ENCODE data around the gene SUSD1.

The SUSD1 gene

DNA sequence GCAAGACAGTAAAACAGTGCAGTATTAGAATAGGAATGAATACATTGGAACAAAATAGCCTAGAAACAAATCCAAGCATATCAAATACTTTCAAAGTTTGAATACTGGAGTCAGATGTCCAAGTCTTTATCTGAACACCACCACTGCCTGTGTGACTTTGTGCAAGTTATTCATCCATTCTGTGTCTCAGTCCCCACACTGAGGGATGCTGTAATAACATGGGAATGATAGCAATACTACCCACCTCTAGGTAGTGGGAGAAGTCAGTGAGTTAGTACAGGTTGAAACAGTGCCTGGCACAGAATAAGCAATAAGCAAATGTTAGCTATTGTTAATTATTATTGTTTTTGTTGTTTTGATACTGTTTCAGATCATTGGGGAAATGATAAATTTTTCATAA is 130.9 kb downstream of the SUSD1 start:
- no peak overlapping the region for H3K4me3 ChIP-seq
- no peaks in the 10 kb centered on the region for H3K36me3 ChIP-seq (ENCODE audit: insufficient read depth, low read length)
- no peak for TF ChIP-seq POLR2AphosphoS5 (IDR thresholded peaks at IDR 0.05; ENCODE audit: borderline replicate concordance, low read depth, low read length)
- TF ChIP-seq FOXP2 (optimal IDR thresholded peaks at IDR 0.05; ENCODE audit: control extremely low read depth, extremely low read length, insufficient read depth) = no peak
- no peak for TF ChIP-seq EZH2 (IDR thresholded peaks at IDR 0.05)
- no peak overlapping the region for H3K27ac ChIP-seq
- no peak for DNase-seq (ENCODE audit: low read depth, low spot score)
- no peaks in the 10 kb centered on the region for H3K9me3 ChIP-seq (ENCODE audit: low read depth, low read length)
- H3K9ac ChIP-seq (ENCODE audit: insufficient read length) = no peak overlapping the region

DNA sequence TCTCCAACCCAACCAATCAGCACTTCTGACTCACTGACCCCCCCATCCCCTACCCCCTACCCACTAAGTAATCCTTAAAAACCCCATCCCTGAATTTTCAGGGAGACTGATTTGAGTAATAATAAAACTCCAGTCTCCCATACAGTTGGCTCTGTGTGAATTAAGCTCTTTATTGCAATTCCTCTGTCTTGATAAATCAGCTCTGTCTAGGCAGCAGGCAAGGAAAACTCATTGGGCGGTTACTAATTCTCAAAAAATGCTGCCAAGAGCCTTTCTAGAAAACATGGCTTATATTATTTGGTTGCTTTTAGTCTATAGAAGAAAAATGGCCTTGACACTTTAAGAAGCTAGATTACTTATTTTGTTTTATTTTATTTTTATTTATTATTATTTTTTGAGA is 131.7 kb downstream of the SUSD1 start:
- H3K9me3 ChIP-seq (ENCODE audit: low read depth, low read length) = no peaks in the 10 kb centered on the region
- DNase-seq (ENCODE audit: low read depth, low spot score) = no peak
- TF ChIP-seq EZH2 (IDR thresholded peaks at IDR 0.05) (no peak), FOXP2 (optimal IDR thresholded peaks at IDR 0.05; ENCODE audit: control extremely low read depth, extremely low read length, insufficient read depth) (no peak), POLR2AphosphoS5 (IDR thresholded peaks at IDR 0.05; ENCODE audit: borderline replicate concordance, low read depth, low read length) (no peak)
- no peak overlapping the region for H3K4me3 ChIP-seq
- no peak overlapping the region for H3K9ac ChIP-seq (ENCODE audit: insufficient read length)
- H3K27ac ChIP-seq = no peak overlapping the region
- no peaks in the 10 kb centered on the region for H3K36me3 ChIP-seq (ENCODE audit: insufficient read depth, low read length)

DNA sequence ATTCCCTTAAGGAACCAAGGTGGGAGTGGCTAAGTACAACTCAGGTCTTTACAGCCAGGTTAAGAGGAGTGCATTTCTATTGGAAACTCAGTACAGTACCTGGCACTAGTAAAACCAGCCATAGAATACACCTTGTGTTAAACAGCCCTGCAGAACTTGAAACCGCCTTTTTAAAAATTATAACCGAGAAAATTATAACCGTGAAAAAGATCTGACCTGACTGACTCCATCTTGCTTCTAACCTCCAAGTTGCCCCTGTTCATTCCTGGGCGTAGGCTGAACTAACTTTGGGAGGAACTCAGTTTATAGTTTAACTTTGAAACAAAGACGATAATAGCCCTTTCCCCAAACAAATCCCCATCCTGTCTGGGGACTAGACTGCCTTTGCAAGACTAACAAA is 132.3 kb downstream of the SUSD1 start:
- H3K9me3 ChIP-seq (ENCODE audit: low read depth, low read length) = no peaks in the 10 kb centered on the region
- TF ChIP-seq FOXP2 (optimal IDR thresholded peaks at IDR 0.05; ENCODE audit: control extremely low read depth, extremely low read length, insufficient read depth) (no peak), POLR2AphosphoS5 (IDR thresholded peaks at IDR 0.05; ENCODE audit: borderline replicate concordance, low read depth, low read length) (no peak), EZH2 (IDR thresholded peaks at IDR 0.05) (no peak)
- no peak overlapping the region for H3K9ac ChIP-seq (ENCODE audit: insufficient read length)
- H3K4me3 ChIP-seq = no peak overlapping the region
- H3K36me3 ChIP-seq (ENCODE audit: insufficient read depth, low read length) = no peaks in the 10 kb centered on the region
- no peak for DNase-seq (ENCODE audit: low read depth, low spot score)
- H3K27ac ChIP-seq = no peak overlapping the region

DNA sequence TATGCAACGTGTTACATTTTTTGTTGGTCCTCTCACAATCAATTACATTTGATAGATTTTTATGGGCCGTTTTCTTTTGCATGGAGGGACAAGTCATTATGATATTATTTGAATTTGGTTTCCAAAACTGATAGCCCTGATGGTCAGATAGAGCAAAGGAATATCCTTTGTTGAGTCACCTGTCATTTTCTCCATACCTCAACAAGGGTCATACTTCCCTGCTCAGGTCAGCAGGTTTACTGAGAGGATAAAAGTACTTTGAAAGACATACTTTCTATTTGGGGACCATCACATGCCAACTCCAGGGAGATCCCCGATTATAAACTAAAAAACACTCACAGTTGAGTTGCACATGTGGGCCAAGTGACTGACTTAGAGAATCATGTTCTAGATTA is 132.9 kb downstream of the SUSD1 start:
- Histone ChIP-seq H3K9ac (ENCODE audit: insufficient read length) (no peak overlapping the region), H3K9me3 (ENCODE audit: low read depth, low read length) (no peaks in the 10 kb centered on the region), H3K27ac (no peak overlapping the region), H3K36me3 (ENCODE audit: insufficient read depth, low read length) (no peaks in the 10 kb centered on the region), H3K4me3 (no peak overlapping the region)
- TF ChIP-seq EZH2 (IDR thresholded peaks at IDR 0.05) (no peak), FOXP2 (optimal IDR thresholded peaks at IDR 0.05; ENCODE audit: control extremely low read depth, extremely low read length, insufficient read depth) (no peak), POLR2AphosphoS5 (IDR thresholded peaks at IDR 0.05; ENCODE audit: borderline replicate concordance, low read depth, low read length) (no peak)
- DNase-seq (ENCODE audit: low read depth, low spot score) = no peak

DNA sequence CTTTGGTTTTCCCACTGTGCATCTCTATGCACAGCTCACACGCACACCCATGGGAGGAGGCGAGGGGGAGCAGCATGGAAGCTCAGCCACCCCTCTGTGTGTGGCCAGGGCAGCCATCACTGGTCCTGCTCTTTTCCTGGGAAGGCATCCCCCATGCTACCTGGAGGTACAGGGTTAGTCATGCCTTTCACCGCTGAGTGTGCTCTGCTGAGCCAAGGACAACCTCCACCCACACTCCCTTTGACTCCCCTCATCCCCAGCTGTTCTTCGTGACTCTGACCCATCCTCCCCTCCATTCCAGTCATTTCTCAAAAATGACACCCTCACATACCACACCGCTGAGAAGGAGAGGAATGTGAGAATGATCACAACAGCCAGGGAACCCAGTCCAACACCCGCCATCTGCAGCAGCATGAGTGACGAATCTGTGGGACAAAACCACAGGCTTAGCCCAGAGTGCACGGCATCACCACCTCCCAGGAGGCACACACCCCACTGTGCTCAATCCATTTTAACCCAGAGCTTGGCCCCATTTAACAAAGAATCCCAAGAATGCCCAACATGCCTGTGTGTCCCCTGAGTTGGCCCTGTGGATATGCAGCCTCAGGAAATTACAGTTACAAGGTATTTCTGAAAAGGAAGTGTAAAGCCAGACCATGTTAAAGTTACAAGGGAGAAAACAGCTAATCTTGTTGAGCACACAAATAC is 133.4 kb downstream of the SUSD1 start:
- H3K4me3 ChIP-seq = no peak overlapping the region
- no peak overlapping the region for H3K9ac ChIP-seq (ENCODE audit: insufficient read length)
- TF ChIP-seq FOXP2 (optimal IDR thresholded peaks at IDR 0.05; ENCODE audit: control extremely low read depth, extremely low read length, insufficient read depth) (no peak), POLR2AphosphoS5 (IDR thresholded peaks at IDR 0.05; ENCODE audit: borderline replicate concordance, low read depth, low read length) (no peak), EZH2 (IDR thresholded peaks at IDR 0.05) (no peak)

DNA sequence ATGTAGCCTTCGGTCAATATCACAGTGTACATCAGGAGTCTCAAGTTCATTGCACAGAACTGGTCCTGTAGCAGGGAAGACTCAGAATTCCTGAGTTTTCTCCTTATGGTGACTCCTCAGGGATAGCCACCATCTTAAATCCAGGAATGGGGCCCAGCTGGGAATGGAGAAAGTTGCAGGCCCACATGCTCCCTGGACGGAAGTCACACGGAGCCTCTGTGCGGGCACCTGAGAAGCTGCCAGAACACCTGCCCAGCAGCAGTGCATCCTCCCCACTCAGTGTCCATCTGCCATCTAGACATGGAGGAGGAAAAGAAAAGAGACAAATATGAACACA is 133.9 kb downstream of the SUSD1 start:
- Histone ChIP-seq H3K9me3 (ENCODE audit: low read depth, low read length) (no peaks in the 10 kb centered on the region), H3K27ac (no peak overlapping the region), H3K4me3 (no peak overlapping the region), H3K36me3 (ENCODE audit: insufficient read depth, low read length) (no peaks in the 10 kb centered on the region), H3K9ac (ENCODE audit: insufficient read length) (no peak overlapping the region)
- TF ChIP-seq POLR2AphosphoS5 (IDR thresholded peaks at IDR 0.05; ENCODE audit: borderline replicate concordance, low read depth, low read length) (no peak), EZH2 (IDR thresholded peaks at IDR 0.05) (no peak), FOXP2 (optimal IDR thresholded peaks at IDR 0.05; ENCODE audit: control extremely low read depth, extremely low read length, insufficient read depth) (no peak)
- DNase-seq (ENCODE audit: low read depth, low spot score) = no peak

More for the DNA sequence above, 133.4 kb downstream of the SUSD1 start:
- Histone ChIP-seq H3K36me3 (ENCODE audit: insufficient read depth, low read length) (no peaks in the 10 kb centered on the region), H3K9me3 (ENCODE audit: low read depth, low read length) (no peaks in the 10 kb centered on the region), H3K27ac (no peak overlapping the region)
- no peak for DNase-seq (ENCODE audit: low read depth, low spot score)

DNA sequence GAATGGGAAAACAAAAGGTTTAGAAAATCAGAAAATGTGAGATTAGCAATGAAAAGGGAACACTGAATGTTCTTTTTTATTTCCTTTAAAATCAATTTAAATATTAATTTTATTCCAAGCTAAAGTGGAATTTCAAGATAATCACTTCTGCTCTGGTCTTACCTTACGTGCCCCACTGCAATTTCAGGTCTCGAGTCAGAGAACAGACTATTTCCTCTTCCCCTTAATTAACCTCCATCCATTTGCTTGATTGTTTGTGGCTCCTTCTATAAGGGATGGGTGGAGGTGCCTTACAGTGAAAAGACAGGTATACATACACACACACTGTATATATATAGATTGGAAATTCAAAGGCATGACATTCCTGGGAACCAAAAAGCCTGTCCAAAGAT is 137.1 kb downstream of the SUSD1 start:
- Histone ChIP-seq H3K27ac (no peak overlapping the region), H3K36me3 (ENCODE audit: insufficient read depth, low read length) (no peaks in the 10 kb centered on the region), H3K4me3 (no peak overlapping the region), H3K9ac (ENCODE audit: insufficient read length) (no peak overlapping the region), H3K9me3 (ENCODE audit: low read depth, low read length) (no peaks in the 10 kb centered on the region)
- TF ChIP-seq EZH2 (IDR thresholded peaks at IDR 0.05) = no peak
- no peak for TF ChIP-seq FOXP2 (optimal IDR thresholded peaks at IDR 0.05; ENCODE audit: control extremely low read depth, extremely low read length, insufficient read depth)
- TF ChIP-seq POLR2AphosphoS5 (IDR thresholded peaks at IDR 0.05; ENCODE audit: borderline replicate concordance, low read depth, low read length) = no peak
- DNase-seq (ENCODE audit: low read depth, low spot score) = no peak

DNA sequence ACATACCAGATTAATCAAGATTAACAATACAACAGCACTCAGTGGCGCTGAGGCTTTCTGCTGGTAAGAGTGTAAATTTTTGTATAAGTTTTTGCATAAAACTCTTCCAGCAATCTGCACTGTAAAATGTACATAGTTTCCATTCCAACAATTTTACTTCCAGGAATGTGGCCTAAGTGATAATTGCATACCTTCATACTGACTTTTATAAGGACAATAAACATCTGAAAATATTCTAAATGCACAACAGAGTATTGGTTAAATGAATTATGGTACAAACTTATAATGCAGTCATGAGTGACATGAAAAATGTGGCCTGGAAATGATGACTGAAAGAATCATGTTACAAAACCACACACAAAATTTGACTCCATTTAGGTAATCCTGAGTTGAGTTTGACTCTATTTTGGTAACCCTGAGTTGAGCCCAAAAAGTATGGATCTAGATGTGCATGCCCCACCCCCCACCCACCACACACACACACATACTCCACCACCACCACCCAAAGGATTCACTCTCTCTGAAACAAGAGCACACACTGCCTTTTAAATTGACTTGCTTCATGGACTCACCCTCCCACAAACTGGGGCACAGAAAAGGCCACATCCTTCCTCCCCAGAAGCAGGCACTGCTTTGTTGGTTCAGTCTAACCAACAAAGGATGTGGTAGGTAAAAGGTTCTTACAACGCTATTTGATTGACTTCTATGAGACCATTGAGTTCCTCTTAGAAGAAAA is 137.6 kb downstream of the SUSD1 start:
- Histone ChIP-seq H3K9ac (ENCODE audit: insufficient read length) (no peak overlapping the region), H3K36me3 (ENCODE audit: insufficient read depth, low read length) (no peaks in the 10 kb centered on the region), H3K27ac (no peak overlapping the region), H3K9me3 (ENCODE audit: low read depth, low read length) (no peaks in the 10 kb centered on the region), H3K4me3 (no peak overlapping the region)
- TF ChIP-seq FOXP2 (optimal IDR thresholded peaks at IDR 0.05; ENCODE audit: control extremely low read depth, extremely low read length, insufficient read depth) (no peak), POLR2AphosphoS5 (IDR thresholded peaks at IDR 0.05; ENCODE audit: borderline replicate concordance, low read depth, low read length) (no peak), EZH2 (IDR thresholded peaks at IDR 0.05) (no peak)
- no peak for DNase-seq (ENCODE audit: low read depth, low spot score)
